ENCODE results near the gene CST9. TPM values are rescaled to one million over a fixed set of nuclear protein-coding genes. Genes with fewer than 3 reads are reported as not detected.

The CST9 gene
- total and polyA plus RNA-seq, 2 of the 13 experiments (the other 11 are each of a cell fraction or from before 2014, with no cell fraction given) = 0.07 TPM; not detected in 1

DNA sequence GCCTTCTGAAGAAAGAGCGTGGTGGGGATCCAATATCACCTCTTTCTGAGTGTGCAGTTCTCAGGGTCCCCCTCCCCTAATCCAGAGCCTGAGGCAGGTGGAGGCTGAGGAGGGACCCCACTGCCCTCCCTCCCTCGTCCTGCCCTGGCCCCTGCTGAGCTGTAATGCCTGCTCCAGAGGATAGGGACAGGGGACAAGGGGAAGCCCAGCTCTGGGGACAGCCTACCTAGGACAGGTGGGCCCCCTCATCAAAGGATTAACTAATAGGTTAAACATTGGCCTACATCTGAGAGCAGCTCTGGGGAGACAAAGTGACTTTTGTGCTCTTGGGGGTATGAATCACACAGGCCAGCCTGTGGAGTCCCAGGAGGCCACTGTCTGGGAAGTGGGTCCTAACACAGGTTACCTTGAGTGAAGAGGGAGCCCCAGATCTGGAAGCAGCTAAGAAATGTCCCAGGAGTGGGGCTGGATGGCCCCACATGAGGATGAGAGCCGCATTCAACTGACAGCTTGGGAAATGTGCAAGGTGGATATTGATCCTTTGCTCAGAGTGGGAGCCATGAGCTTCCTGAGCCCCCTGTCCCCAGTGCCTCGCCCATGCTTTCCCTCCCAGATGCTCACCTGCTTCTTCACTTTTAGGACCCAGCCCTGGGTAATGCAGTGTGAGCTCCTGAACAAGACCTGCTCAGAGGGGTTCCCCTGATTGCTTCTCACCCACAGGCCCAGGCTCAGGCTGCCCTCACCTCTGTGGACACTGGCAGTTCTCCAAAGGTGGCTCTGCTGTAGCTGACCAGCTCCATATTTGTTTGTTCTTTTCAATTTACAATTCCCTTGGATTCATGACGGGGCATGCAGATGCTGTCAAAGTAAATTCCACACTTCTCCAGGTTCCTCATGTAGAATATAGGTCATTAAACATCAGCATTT is 19.6 kb downstream of the CST9 start (continued):
- TF ChIP-seq ZNF639 (CRISPR knock-in tag; conservative IDR thresholded peaks at IDR 0.05) = no peak
- TF ChIP-seq SNAI1 (CRISPR knock-in tag; IDR thresholded peaks at IDR 0.05; ENCODE audit: borderline replicate concordance) = peak; percentile 90; the same call in 1 of the 2 replicates
- TF ChIP-seq SP5 (CRISPR knock-in tag; IDR thresholded peaks at IDR 0.05; ENCODE audit: borderline replicate concordance, low read depth) = peak; percentile 62; the same call in 1 of the 2 replicates
- TF ChIP-seq ZSCAN31 (CRISPR knock-in tag; IDR thresholded peaks at IDR 0.05; ENCODE audit: low read depth) = no peak; the same call in 1 of the 2 replicates
- TF ChIP-seq YY1 (IDR thresholded peaks at IDR 0.05; ENCODE audit: insufficient read depth, insufficient replicate concordance, low read depth, low read length) = no peak
- TF ChIP-seq ZSCAN9 (CRISPR knock-in tag; IDR thresholded peaks at IDR 0.05; ENCODE audit: borderline replicate concordance) = peak; percentile 94
- TF ChIP-seq U2AF1 (optimal IDR thresholded peaks at IDR 0.05; ENCODE audit: low read depth, low read length) = no peak
- TF ChIP-seq ATAD3A (CRISPR knock-in tag; IDR thresholded peaks at IDR 0.05) = no peak
- TF ChIP-seq, protein P1, sequence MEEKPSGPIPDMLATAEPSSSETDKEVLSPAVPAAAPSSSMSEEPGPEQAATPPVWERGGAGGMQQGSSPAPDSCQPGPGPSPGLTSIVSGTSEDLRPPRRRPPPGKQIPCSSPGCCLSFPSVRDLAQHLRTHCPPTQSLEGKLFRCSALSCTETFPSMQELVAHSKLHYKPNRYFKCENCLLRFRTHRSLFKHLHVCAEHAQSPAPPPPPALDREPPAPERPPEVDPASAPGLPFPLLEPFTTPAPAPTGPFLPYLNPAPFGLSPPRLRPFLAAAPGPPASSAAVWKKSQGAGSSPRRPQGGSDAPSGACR (CRISPR knock-in tag; IDR thresholded peaks at IDR 0.05) = peak; percentile 71; the same call in 1 of the 2 replicates
- TF ChIP-seq ZBTB38 (CRISPR knock-in tag; IDR thresholded peaks at IDR 0.05) = no peak
- no peak for TF ChIP-seq ZNF782 (CRISPR knock-in tag; IDR thresholded peaks at IDR 0.05; ENCODE audit: borderline replicate concordance)
- no peak; the same call in 1 of the 2 replicates for TF ChIP-seq ZFP1 (CRISPR knock-in tag; IDR thresholded peaks at IDR 0.05)
- no peak for TF ChIP-seq KLF16 (CRISPR knock-in tag; IDR thresholded peaks at IDR 0.05)
- peak; percentile 35; the same call in 1 of the 2 replicates for TF ChIP-seq FOXK1 (CRISPR knock-in tag; IDR thresholded peaks at IDR 0.05; ENCODE audit: borderline replicate concordance, low read depth)
- TF ChIP-seq TEAD2 (CRISPR knock-in tag; IDR thresholded peaks at IDR 0.05) = no peak
- TF ChIP-seq MBNL3 (CRISPR knock-in tag; conservative IDR thresholded peaks at IDR 0.05) = no peak
- TF ChIP-seq, protein P2, sequence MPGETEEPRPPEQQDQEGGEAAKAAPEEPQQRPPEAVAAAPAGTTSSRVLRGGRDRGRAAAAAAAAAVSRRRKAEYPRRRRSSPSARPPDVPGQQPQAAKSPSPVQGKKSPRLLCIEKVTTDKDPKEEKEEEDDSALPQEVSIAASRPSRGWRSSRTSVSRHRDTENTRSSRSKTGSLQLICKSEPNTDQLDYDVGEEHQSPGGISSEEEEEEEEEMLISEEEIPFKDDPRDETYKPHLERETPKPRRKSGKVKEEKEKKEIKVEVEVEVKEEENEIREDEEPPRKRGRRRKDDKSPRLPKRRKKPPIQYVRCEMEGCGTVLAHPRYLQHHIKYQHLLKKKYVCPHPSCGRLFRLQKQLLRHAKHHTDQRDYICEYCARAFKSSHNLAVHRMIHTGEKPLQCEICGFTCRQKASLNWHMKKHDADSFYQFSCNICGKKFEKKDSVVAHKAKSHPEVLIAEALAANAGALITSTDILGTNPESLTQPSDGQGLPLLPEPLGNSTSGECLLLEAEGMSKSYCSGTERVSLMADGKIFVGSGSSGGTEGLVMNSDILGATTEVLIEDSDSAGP (CRISPR knock-in tag; IDR thresholded peaks at IDR 0.05; ENCODE audit: borderline replicate concordance) = peak; percentile 67; the same call in 1 of the 2 replicates
- TF ChIP-seq TBX2 (CRISPR knock-in tag; IDR thresholded peaks at IDR 0.05; ENCODE audit: borderline replicate concordance) = peak; percentile 72
- TF ChIP-seq, protein P3, sequence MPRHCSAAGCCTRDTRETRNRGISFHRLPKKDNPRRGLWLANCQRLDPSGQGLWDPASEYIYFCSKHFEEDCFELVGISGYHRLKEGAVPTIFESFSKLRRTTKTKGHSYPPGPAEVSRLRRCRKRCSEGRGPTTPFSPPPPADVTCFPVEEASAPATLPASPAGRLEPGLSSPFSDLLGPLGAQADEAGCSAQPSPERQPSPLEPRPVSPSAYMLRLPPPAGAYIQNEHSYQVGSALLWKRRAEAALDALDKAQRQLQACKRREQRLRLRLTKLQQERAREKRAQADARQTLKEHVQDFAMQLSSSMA (CRISPR knock-in tag; IDR thresholded peaks at IDR 0.05) = 0 out of 2 replicates have a peak, but pooled peaks have one; percentile 65
- TF ChIP-seq ATF2 (CRISPR knock-in tag; IDR thresholded peaks at IDR 0.05) = no peak
- no peak for TF ChIP-seq FOXM1 (CRISPR knock-in tag; IDR thresholded peaks at IDR 0.05)
- no peak for TF ChIP-seq NFRKB (IDR thresholded peaks at IDR 0.05)

Measured in HepG2 (cell line).